ENCODE measurements around the gene CLN6.
"Not testable (repeated sequence)": the region's sequence is repeated elsewhere in the genome, so short reads cannot be mapped to it uniquely, and the experiment has no call there.

CLN6 gene

GRCh38 chr15:68173119-68173518 is 56.4 kb downstream of the CLN6 start:
- no peaks in the 10 kb centered on the region for H3K36me3 ChIP-seq (ENCODE audit: control insufficient read depth, insufficient read depth, low read length)
- H3K4me3 ChIP-seq (ENCODE audit: low read depth, low read length): no peak overlapping the region
- H3K9me3 ChIP-seq (ENCODE audit: control insufficient read depth, insufficient read depth, low read length): no peaks in the 10 kb centered on the region
- no peak overlapping the region for H3K9ac ChIP-seq (ENCODE audit: low read depth, low read length)
- H3K27me3 ChIP-seq (ENCODE audit: control insufficient read depth, insufficient read depth, low read length): no peaks in the 10 kb centered on the region
- no peaks in the 10 kb centered on the region for H3K4me1 ChIP-seq (ENCODE audit: control insufficient read depth, insufficient read depth, low read length)

GRCh38 chr15:68172037-68172436 is 57.5 kb downstream of the CLN6 start:
- not testable (repeated sequence) for H3K27me3 ChIP-seq (ENCODE audit: control insufficient read depth, insufficient read depth, low read length); H3K9me3 ChIP-seq (ENCODE audit: control insufficient read depth, insufficient read depth, low read length); H3K4me1 ChIP-seq (ENCODE audit: control insufficient read depth, insufficient read depth, low read length); H3K4me3 ChIP-seq (ENCODE audit: low read depth, low read length); H3K36me3 ChIP-seq (ENCODE audit: control insufficient read depth, insufficient read depth, low read length); H3K9ac ChIP-seq (ENCODE audit: low read depth, low read length)

DNA sequence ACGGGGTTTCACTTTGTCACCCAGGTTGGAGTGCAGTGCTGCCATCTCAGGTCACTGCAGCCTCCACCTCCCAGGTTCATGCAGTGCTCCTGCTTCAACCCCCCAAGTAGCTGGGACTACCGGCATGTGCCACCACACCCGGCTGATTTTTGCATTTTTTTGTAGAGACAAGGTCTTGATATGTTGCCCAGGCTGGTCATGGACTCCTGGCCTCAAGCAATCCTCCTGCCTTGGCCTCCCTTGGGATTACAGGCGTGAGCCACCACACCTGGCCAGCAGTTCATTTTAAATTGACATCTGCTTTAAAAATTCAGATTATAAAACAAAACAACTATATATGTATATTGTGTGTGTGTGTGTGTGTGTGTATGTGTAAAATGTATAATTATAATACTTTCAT is 62.7 kb downstream of the CLN6 start:
- no peaks in the 10 kb centered on the region for H3K36me3 ChIP-seq (ENCODE audit: control insufficient read depth, insufficient read depth, low read length)
- H3K4me1 ChIP-seq (ENCODE audit: control insufficient read depth, insufficient read depth, low read length): no peaks in the 10 kb centered on the region
- no peak overlapping the region for H3K9ac ChIP-seq (ENCODE audit: low read depth, low read length)
- no peak overlapping the region for H3K4me3 ChIP-seq (ENCODE audit: low read depth, low read length)
- no peaks in the 10 kb centered on the region for H3K27me3 ChIP-seq (ENCODE audit: control insufficient read depth, insufficient read depth, low read length)
- no peaks in the 10 kb centered on the region for H3K9me3 ChIP-seq (ENCODE audit: control insufficient read depth, insufficient read depth, low read length)

DNA sequence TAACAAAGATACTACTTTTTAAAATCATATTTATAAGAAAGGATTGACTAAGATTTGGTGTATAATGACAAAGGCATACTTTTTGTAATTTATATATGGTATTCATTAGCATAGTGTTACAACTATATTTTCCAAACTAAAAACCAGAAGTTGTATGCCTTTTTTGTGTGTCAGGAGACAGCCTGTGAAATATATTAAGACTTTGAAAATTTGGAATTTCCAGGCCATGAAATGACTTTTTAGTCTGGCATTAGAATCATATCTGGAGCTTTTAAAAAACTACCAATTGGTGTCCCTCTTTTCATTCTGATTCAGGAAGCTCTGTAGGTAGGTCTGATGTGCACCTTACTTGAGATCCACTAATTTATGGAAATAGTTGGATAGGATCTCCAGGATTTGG is 66.3 kb downstream of the CLN6 start:
- no peaks in the 10 kb centered on the region for H3K4me1 ChIP-seq (ENCODE audit: control insufficient read depth, insufficient read depth, low read length)
- H3K27me3 ChIP-seq (ENCODE audit: control insufficient read depth, insufficient read depth, low read length): no peaks in the 10 kb centered on the region
- H3K4me3 ChIP-seq (ENCODE audit: low read depth, low read length): no peak overlapping the region
- H3K36me3 ChIP-seq (ENCODE audit: control insufficient read depth, insufficient read depth, low read length): no peaks in the 10 kb centered on the region
- no peak overlapping the region for H3K9ac ChIP-seq (ENCODE audit: low read depth, low read length)
- H3K9me3 ChIP-seq (ENCODE audit: control insufficient read depth, insufficient read depth, low read length): no peaks in the 10 kb centered on the region

DNA sequence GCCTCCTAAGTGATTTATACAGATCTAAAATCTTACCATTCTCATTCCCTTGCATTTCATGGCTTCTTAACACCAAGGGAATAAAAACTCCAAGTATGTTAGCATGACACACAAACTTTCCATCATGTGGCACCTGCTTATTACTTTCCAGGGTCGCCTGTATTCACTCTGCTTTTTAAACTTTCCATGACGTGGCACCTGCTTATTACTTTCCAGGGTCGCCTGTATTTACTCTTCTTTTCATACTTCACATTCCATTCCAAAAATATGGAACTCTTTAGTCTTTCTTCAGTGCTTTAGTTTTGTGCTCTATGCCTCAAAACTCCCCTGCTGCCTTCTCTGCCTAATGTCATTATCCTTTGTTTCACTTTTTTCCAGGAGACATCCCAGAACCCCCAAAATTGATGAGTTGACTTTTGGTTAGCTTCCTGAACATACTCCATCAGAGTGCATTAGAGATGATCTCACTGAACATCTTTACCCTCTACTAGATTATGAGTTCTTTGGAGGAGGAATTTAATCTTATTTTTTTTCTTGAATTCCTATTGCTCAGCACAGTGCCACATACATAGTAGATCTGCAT is 71.4 kb downstream of the CLN6 start:
- no peak overlapping the region for H3K9ac ChIP-seq (ENCODE audit: low read depth, low read length)
- H3K4me1 ChIP-seq (ENCODE audit: control insufficient read depth, insufficient read depth, low read length): no peaks in the 10 kb centered on the region
- no peaks in the 10 kb centered on the region for H3K9me3 ChIP-seq (ENCODE audit: control insufficient read depth, insufficient read depth, low read length)
- H3K36me3 ChIP-seq (ENCODE audit: control insufficient read depth, insufficient read depth, low read length): no peaks in the 10 kb centered on the region
- no peak overlapping the region for H3K4me3 ChIP-seq (ENCODE audit: low read depth, low read length)
- H3K27me3 ChIP-seq (ENCODE audit: control insufficient read depth, insufficient read depth, low read length): no peaks in the 10 kb centered on the region

- H3K36me3 ChIP-seq (ENCODE audit: control insufficient read depth, insufficient read depth, low read length): no peaks in the 10 kb centered on the region
- no peak overlapping the region for H3K9ac ChIP-seq (ENCODE audit: low read depth, low read length)
- no peaks in the 10 kb centered on the region for H3K4me1 ChIP-seq (ENCODE audit: control insufficient read depth, insufficient read depth, low read length)
- no peak overlapping the region for H3K4me3 ChIP-seq (ENCODE audit: low read depth, low read length)
- no peaks in the 10 kb centered on the region for H3K9me3 ChIP-seq (ENCODE audit: control insufficient read depth, insufficient read depth, low read length)
- H3K27me3 ChIP-seq (ENCODE audit: control insufficient read depth, insufficient read depth, low read length): no peaks in the 10 kb centered on the region
Observed at GRCh38 chr15:68157074-68157473, 72.5 kb downstream of the CLN6 start.

Data from iPS-15b (cell line).